OCI-LY7 (cell line): ENCODE data around the gene NEMF. TPM values are rescaled to one million over a fixed set of nuclear protein-coding genes. Genes with fewer than 3 reads are reported as not detected.

ENCODE experiments used
- BruUV-seq: library from RNA; stranded (reverse); fragments of 400-500 nt; replicated peaks from 2 replicates; lab custom pipeline; 2021; lab: Mats Ljungman, UMichigan
- CTCF ChIA-PET: fragments of 300-600 bp; sonication (Branson Sonifier 250); formaldehyde crosslinking; loops from one replicate; lab custom pipeline; 2022; ENCODE audit warnings: antibody characterized with exemption; ENCODE audit not compliant: unreplicated experiment; lab: Charles Lee
- POLR2A ChIA-PET: fragments of 300-600 bp; sonication (Branson Sonifier 250); formaldehyde crosslinking; loops from one replicate; lab custom pipeline; 2022; ENCODE audit warnings: antibody characterized with exemption; lab: Charles Lee
- DNase-seq: peaks from one replicate; pipeline ENCODE4 v3.0.0-alpha.2; 2015; ENCODE audit warnings: low spot score
- H2AFZ ChIP-seq: fragments of 200-600 bp; sonication (generic), shearing (Covaris generic); 2 replicates; pipeline ENCODE4 v1.6.1; 2014; ENCODE audit warnings: mild to moderate bottlenecking, antibody characterized with exemption, low read length, moderate library complexity
- H3K27ac ChIP-seq: fragments of 200-600 bp; sonication (generic); 2 replicates; pipeline ENCODE4 v1.5.1; 2014; ENCODE audit warnings: mixed run types, low read depth, mild to moderate bottlenecking, moderate library complexity, low read length, inconsistent platforms; ENCODE audit not compliant: poor library complexity, severe bottlenecking
- H3K36me3 ChIP-seq: fragments of 200-600 bp; sonication (generic); 2 replicates; pipeline ENCODE4 v1.6.1; 2014; ENCODE audit warnings: mild to moderate bottlenecking, antibody characterized with exemption, low read length, moderate library complexity, mixed read lengths; ENCODE audit not compliant: insufficient read depth
- H3K4me1 ChIP-seq: fragments of 200-600 bp; sonication (generic); 2 replicates; pipeline ENCODE4 v1.5.1; 2014; ENCODE audit warnings: mild to moderate bottlenecking, low read length; ENCODE audit not compliant: insufficient read depth, poor library complexity, severe bottlenecking
- H3K4me2 ChIP-seq: fragments of 200-600 bp; sonication (generic); 2 replicates; pipeline ENCODE4 v1.6.1; 2014; ENCODE audit warnings: mild to moderate bottlenecking, low read length
- H3K4me3 ChIP-seq: fragments of 200-600 bp; sonication (generic); 2 replicates; pipeline ENCODE4 v1.5.1; 2014; ENCODE audit warnings: mild to moderate bottlenecking, low read depth, low read length; ENCODE audit not compliant: poor library complexity, severe bottlenecking
- H3K79me2 ChIP-seq: fragments of 200-600 bp; sonication (generic); 2 replicates; pipeline ENCODE4 v1.6.1; 2016; ENCODE audit warnings: low read depth, mild to moderate bottlenecking, low read length, moderate library complexity, mixed read lengths; ENCODE audit not compliant: insufficient read depth
- H3K9me2 ChIP-seq: fragments of 200-600 bp; sonication (generic); 2 replicates; pipeline ENCODE4 v1.6.1; 2016; ENCODE audit warnings: mild to moderate bottlenecking, low read length, mixed read lengths; ENCODE audit not compliant: insufficient read depth
- H3K9me3 ChIP-seq: fragments of 200-600 bp; sonication (generic); 2 replicates; pipeline ENCODE4 v1.6.1; 2014; ENCODE audit warnings: mild to moderate bottlenecking, mixed run types, low read length, mixed read lengths
- H4K20me1 ChIP-seq: fragments of 200-600 bp; sonication (generic); 2 replicates; pipeline ENCODE4 v1.6.1; 2014; ENCODE audit warnings: mild to moderate bottlenecking, antibody characterized with exemption, low read length, moderate library complexity, mixed read lengths; ENCODE audit not compliant: insufficient read depth
- CTCF ChIP-seq: fragments of 200-600 bp; sonication (generic); conservative IDR thresholded peaks from 2 replicates; pipeline ENCODE4 v1.5.1; 2014; ENCODE audit warnings: mild to moderate bottlenecking, antibody characterized with exemption, low read length, moderate library complexity, mixed read lengths
- EZH2phosphoT487 ChIP-seq: fragments of 200-600 bp; sonication (generic); IDR thresholded peaks from 2 replicates; pipeline ENCODE4 v1.6.1; 2018; ENCODE audit warnings: low read depth, borderline replicate concordance, mild to moderate bottlenecking, mixed run types, antibody characterized with exemption, low read length, moderate library complexity, mixed read lengths
- intact Hi-C: fragments of 100-400 bp; cut with micrococcal nuclease; formaldehyde crosslinking; loops from one replicate; pipeline ENCODE4 v1.10.0; 2022; ENCODE audit not compliant: unreplicated experiment
- total RNA-seq, 2 experiments: library from RNA; depleted of rRNA in 1 of 2; stranded (reverse); fragments of >200 nt in 1 of 2; shearing (Covaris generic) in 1 of 2; gene quantifications; 2 replicates each; pipeline ENCODE4 v1.2.3, GENCODE V29; 2014 to 2022

The NEMF gene
- total RNA-seq, 2 experiments from 2014 or later: 63.2 to 79.4 TPM

DNA sequence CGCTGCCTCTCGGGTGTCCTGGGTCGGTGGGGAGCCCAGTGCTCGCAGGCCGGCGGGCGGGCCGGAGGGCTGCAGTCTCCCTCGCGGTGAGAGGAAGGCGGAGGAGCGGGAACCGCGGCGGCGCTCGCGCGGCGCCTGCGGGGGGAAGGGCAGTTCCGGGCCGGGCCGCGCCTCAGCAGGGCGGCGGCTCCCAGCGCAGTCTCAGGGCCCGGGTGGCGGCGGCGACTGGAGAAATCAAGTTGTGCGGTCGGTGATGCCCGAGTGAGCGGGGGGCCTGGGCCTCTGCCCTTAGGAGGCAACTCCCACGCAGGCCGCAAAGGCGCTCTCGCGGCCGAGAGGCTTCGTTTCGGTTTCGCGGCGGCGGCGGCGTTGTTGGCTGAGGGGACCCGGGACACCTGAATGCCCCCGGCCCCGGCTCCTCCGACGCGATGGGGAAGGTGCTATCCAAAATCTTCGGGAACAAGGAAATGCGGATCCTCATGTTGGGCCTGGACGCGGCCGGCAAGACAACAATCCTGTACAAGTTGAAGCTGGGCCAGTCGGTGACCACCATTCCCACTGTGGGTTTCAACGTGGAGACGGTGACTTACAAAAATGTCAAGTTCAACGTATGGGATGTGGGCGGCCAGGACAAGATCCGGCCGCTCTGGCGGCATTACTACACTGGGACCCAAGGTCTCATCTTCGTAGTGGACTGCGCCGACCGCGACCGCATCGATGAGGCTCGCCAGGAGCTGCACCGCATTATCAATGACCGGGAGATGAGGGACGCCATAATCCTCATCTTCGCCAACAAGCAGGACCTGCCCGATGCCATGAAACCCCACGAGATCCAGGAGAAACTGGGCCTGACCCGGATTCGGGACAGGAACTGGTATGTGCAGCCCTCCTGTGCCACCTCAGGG lies 41.0 kb upstream of the NEMF start:
- Histone ChIP-seq H4K20me1 (peaks cover 45% of the 10 kb centered on the region), H3K9me2 (no peaks in the 10 kb centered on the region), H3K4me3 (peak overlapping the region; percentile 98), H3K36me3 (peaks cover 56% of the 10 kb centered on the region), H3K9me3 (no peaks in the 10 kb centered on the region), H3K27ac (peak overlapping the region; percentile 91), H3K79me2 (peaks cover 68% of the 10 kb centered on the region), H3K4me2 (peak overlapping the region; percentile 81), H3K4me1 (peaks cover 34% of the 10 kb centered on the region), H2AFZ (no peak overlapping the region)
- TF ChIP-seq EZH2phosphoT487 (no peak), CTCF (no peak)
- peak; percentile 66 for DNase-seq
- intact Hi-C loops: loop anchor here (1.0 to 2.0 kb wide), 3 partner anchors 37 to 107 kb away; no protein-coding TSS in a partner anchor
- CTCF ChIA-PET: interaction anchor here (1.6 kb wide), 1 partner anchor 12 kb away, joined by 4 read pairs; no protein-coding TSS in a partner anchor
- POLR2A ChIA-PET: interaction anchor here (0.8 to 2.8 kb wide), 8 partner anchors 9 to 110 kb away, joined by 3 to 26 read pairs (median 10); no protein-coding TSS in a partner anchor
- no TSS peak for BruUV-seq

- Histone ChIP-seq H3K9me2 (no peaks in the 10 kb centered on the region), H3K4me2 (peak within 1 kb of the TSS; percentile 95), H2AFZ (peak within 1 kb of the TSS; percentile 79; the same call in 1 of the 2 replicates), H3K4me1 (peaks cover 26% of the 10 kb centered on the region), H4K20me1 (peaks cover 38% of the 10 kb centered on the region), H3K79me2 (peaks cover 60% of the 10 kb centered on the region), H3K9me3 (no peaks in the 10 kb centered on the region), H3K36me3 (peaks cover 48% of the 10 kb centered on the region), H3K27ac (peak within 1 kb of the TSS; percentile 91), H3K4me3 (peak within 1 kb of the TSS; percentile 98)
- POLR2A ChIA-PET: interaction anchor here (0.5 to 2.8 kb wide), 22 partner anchors 8 to 224 kb away, joined by 3 to 26 read pairs (median 4); partner anchors contain the start of gene VCPKMT
- TF ChIP-seq EZH2phosphoT487 (no peak), CTCF (no peak)
- peak; percentile 99 for DNase-seq
- intact Hi-C loops: loop anchor here (1.0 to 2.0 kb wide), 7 partner anchors 30 to 169 kb away; no protein-coding TSS in a partner anchor
- CTCF ChIA-PET: interaction anchor here (0.6 to 1.6 kb wide), 5 partner anchors 11 to 110 kb away, joined by 3 to 4 read pairs (median 3); no protein-coding TSS in a partner anchor
- BruUV-seq: no TSS peak
These were observed 40.2 kb upstream of the NEMF start, which contains the start of gene ARF6 for GRCh38 chr14:49892636-49893308. Gene ARF6, plus strand, starts transcription at chr14:49893082. Its CDS starts 655 bp downstream, at chr14:49893737.
